Stimulated activated CD4-positive, alpha-beta T cell treated with anti-CD3 and anti-CD28 coated beads, Interleukin-4, amount 100 ng/mL, for 24 hours (primary cell): Measurements from ENCODE around the gene LRRN2.
"Not testable (repeated sequence)": the region's sequence is repeated elsewhere in the genome, so short reads cannot be mapped to it uniquely, and the experiment has no call there.

ENCODE experiments used
- DNase-seq: peaks from one replicate; pipeline ENCODE4 v3.0.0-alpha.2; 2020

LRRN2 gene

DNA sequence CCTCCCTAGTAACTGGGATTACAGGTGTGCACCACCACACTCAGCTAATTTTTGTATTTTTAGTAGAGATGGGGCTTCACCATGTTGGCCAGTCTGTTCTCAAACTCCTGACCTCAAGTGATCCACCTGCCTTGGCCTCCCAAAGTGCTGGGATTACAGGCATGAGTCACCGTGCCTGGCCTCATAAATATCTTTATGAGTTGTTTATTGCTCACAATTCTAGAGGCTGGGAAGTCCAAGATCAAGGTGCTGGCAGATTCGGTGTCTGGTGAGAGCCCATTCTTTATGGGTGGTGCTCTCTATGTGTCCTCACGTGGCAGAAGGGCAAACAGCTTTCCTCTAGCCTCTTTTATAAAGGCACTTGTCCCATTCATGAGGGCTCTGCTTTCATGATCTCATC, 115.5 kb downstream of the LRRN2 start:
- DNase-seq, result not testable (repeated sequence)

DNA sequence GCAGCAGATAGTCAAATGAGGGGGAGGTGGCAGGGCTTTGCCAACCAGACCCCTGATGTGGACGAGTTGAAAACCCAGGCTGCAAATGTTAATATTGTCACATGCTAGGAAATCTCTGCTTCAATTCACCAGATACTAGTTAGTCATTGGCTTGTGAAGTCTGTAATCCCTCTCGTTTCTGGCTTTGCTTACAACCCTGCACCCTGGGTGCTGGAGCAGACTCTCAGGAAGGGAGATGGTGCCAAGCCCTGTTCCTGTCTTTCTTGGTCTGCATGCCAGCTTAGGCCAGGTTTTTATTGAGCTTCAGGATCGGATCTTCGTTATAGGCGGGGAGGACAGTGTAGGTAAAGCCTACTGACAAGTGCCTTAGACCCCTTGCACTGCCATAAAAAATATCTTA, 116.1 kb downstream of the LRRN2 start:
- DNase-seq, result no peak

DNA sequence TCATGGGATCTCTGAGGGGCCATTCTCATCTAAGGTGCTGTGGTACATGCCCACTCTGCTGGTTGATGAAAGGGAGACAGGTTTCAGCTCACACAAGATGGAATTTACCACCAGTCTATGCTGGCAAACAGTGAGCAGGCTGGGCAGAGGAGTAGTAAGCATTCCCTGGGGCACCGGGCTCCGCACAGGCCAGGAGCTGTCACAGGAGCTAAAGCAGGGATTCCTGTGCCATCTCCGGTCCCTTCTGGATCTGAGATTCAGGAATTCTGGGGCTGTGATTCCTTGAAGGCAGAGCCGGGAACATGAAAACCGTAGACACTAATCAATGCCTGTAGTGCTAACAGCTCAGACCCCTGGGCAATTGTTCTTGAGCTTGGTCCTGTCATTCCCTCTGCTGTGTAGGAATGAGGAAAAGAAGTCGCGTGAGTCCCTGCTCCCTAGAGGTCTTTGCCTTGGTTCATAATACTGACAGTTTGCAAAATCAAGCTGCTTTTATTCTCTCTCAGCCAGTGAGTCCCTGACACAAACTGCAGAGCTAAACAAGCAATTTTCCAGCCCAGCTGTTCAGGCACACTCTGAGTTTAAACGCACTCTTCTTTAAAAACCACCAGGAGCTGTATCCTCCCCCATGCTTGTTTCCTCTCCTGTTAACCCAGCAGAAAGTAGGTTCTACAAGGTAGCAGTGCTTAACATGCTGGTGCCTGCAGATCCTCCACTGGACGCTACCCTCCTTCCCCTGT, 116.8 kb downstream of the LRRN2 start:
- DNase-seq, result no peak
